Measurements from ENCODE around the gene NTSR2.

DNA sequence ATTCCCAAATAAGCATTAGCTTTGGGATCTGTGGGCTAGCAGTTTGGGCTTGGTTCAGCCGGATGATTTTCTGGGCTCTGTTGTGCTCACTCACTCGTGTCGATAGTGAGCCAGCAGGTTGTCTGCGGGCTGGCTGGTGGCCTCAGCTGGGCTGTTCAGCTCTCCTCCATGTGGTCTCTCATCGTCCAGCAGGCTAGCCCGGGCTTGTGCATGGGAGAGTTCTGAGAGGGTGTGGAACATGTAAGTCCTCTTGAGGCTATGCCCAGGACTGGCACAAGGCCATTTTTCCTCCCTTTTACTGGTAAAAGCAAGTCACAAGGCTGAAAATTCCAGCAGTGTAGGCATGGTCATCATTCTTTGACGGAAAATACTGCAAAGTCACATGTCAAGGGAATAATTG lies 38.5 kb downstream of the NTSR2 start:
- TF ChIP-seq, protein P1, sequence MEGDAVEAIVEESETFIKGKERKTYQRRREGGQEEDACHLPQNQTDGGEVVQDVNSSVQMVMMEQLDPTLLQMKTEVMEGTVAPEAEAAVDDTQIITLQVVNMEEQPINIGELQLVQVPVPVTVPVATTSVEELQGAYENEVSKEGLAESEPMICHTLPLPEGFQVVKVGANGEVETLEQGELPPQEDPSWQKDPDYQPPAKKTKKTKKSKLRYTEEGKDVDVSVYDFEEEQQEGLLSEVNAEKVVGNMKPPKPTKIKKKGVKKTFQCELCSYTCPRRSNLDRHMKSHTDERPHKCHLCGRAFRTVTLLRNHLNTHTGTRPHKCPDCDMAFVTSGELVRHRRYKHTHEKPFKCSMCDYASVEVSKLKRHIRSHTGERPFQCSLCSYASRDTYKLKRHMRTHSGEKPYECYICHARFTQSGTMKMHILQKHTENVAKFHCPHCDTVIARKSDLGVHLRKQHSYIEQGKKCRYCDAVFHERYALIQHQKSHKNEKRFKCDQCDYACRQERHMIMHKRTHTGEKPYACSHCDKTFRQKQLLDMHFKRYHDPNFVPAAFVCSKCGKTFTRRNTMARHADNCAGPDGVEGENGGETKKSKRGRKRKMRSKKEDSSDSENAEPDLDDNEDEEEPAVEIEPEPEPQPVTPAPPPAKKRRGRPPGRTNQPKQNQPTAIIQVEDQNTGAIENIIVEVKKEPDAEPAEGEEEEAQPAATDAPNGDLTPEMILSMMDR (IDR thresholded peaks at IDR 0.05), result no peak
- TF ChIP-seq POLR2A (IDR thresholded peaks at IDR 0.05), result no peak
